GM12892 (cell line): ENCODE data around the gene MICAL2. TPM values are rescaled to one million over a fixed set of nuclear protein-coding genes. Genes with fewer than 3 reads are reported as not detected.
A peak's percentile ranks its signal among the peaks of the same experiment; 100 is the strongest.

Source experiments
- DNase-seq: peaks from one replicate; pipeline ENCODE4 v3.0.0; 2011; ENCODE audit not compliant: insufficient read length
- FAIRE-seq: peaks from 2 replicates; lab custom pipeline; 2011; peaks lifted over from hg19 to GRCh38; lab: Jason Lieb, UNC
- POLR2A ChIP-seq: IDR thresholded peaks from 2 replicates; pipeline ENCODE4 v1.6.1; 2011; ENCODE audit warnings: low read depth, low read length, control low read depth
- POLR2AphosphoS5 ChIP-seq: IDR thresholded peaks from 2 replicates; pipeline ENCODE4 v1.6.1; 2011; ENCODE audit warnings: low read depth, low read length, control low read depth
- TAF1 ChIP-seq: IDR thresholded peaks from 2 replicates; pipeline ENCODE4 v1.6.1; 2011; ENCODE audit warnings: low read depth, mild to moderate bottlenecking, control low read depth, low read length, borderline replicate concordance
- polyA plus RNA-seq: library from polyadenylated mRNA; unstranded; fragments of >200 nt; gene quantifications from one replicate; pipeline ENCODE4 v1.2.1, GENCODE V29; 2012; ENCODE audit warnings: missing spikeins, inconsistent platforms; ENCODE audit not compliant: missing spikeins

Gene MICAL2, protein sequence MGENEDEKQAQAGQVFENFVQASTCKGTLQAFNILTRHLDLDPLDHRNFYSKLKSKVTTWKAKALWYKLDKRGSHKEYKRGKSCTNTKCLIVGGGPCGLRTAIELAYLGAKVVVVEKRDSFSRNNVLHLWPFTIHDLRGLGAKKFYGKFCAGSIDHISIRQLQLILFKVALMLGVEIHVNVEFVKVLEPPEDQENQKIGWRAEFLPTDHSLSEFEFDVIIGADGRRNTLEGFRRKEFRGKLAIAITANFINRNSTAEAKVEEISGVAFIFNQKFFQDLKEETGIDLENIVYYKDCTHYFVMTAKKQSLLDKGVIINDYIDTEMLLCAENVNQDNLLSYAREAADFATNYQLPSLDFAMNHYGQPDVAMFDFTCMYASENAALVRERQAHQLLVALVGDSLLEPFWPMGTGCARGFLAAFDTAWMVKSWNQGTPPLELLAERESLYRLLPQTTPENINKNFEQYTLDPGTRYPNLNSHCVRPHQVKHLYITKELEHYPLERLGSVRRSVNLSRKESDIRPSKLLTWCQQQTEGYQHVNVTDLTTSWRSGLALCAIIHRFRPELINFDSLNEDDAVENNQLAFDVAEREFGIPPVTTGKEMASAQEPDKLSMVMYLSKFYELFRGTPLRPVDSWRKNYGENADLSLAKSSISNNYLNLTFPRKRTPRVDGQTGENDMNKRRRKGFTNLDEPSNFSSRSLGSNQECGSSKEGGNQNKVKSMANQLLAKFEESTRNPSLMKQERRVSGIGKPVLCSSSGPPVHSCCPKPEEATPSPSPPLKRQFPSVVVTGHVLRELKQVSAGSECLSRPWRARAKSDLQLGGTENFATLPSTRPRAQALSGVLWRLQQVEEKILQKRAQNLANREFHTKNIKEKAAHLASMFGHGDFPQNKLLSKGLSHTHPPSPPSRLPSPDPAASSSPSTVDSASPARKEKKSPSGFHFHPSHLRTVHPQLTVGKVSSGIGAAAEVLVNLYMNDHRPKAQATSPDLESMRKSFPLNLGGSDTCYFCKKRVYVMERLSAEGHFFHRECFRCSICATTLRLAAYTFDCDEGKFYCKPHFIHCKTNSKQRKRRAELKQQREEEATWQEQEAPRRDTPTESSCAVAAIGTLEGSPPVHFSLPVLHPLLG
- polyA plus RNA-seq: 1.1 TPM

DNA sequence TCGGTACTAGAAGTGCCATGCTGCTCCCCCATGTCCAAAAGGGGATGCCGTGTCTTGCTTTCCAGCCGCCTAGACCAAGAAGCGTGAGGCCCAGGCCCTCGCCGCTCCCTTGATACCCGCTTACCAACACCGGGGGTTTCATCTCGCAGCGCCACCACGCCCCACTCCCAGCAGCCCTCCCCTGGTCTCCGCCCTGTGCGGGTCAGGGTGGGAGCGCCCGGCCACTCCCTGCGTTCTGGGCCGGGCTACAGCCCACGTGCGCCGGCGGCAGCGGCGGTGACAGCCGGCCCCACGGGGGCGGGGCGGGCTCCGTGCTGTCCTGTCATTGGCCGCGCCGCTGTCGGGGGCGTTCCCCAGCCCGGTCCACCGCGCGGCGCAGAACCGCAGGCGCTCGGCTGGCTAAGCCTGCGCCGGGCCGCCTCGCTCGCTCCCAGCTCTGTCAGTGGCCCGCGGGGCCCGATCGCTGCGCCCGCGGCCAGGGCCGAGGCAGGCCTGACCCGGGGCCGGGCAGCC is at the start of gene MICAL2:
MICAL2 (plus strand) TSS at position 390 of the 513 bp plus-strand sequence. CDS start 51,566 bp downstream, outside the sequence.
- TF ChIP-seq POLR2A: no peak
- TF ChIP-seq TAF1: no peak
- no peak for TF ChIP-seq POLR2AphosphoS5
- peak; percentile 93 for DNase-seq
- FAIRE-seq: peak; percentile 68

DNA sequence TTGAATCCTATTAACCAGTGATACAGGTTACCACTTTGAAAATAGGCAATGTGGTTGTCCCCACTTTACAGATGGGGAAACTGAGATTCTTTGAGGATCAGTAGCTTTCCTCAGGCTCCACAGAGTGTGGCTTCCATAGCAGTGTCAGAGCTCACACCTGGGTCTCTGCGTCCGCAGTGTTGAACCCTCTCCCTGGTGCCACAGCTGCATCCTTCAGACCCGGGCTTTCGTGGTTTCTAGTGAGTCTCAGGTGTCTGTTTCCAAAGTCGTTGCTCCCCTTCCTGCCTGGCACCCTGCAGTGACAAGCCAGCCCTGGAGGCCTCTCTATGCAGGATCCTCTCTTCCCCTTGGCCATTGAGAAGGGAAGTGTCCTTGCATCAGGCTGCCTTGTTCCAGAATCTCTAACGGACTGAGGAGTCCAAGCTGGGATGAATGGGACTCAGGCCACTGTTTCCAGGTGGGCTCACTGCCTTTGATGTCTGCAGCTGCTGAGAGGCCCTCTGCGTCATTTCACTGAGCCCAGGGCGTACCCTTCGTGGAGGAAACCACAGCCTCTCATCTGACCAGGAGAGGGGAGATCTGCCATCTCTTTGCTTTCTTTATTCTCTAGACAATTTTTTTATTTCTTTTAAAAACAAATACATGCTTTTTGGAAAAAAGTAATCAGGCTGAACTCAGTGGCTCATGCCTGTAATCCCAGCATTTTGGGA is 48.4 kb upstream of the MICAL2 start:
- DNase-seq (no peak), FAIRE-seq (no peak)

DNA sequence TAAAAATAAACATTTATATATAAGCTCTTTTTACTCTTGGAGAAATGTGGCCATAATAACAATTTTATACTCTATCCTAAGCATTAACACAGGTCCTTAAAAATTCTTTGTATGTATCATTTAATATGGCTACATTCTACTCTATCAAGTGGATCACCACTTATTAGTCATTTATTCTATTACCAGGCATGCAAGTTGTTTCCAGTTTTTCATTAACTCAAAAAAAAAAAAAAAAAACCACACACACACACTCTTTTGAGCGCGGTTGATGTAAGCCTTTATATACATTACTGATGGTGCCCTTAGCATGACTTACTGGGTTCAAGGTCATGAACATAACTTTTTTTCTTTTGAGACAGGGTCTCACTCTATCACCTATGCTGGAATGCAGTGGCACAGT is 47.1 kb upstream of the MICAL2 start:
- TF ChIP-seq POLR2A: no peak
- TF ChIP-seq POLR2AphosphoS5: no peak
- no peak for TF ChIP-seq TAF1
- no peak for FAIRE-seq
- no peak for DNase-seq

More for the DNA sequence above, 48.4 kb upstream of the MICAL2 start:
- TF ChIP-seq POLR2A: no peak
- no peak for TF ChIP-seq TAF1
- TF ChIP-seq POLR2AphosphoS5: no peak

DNA sequence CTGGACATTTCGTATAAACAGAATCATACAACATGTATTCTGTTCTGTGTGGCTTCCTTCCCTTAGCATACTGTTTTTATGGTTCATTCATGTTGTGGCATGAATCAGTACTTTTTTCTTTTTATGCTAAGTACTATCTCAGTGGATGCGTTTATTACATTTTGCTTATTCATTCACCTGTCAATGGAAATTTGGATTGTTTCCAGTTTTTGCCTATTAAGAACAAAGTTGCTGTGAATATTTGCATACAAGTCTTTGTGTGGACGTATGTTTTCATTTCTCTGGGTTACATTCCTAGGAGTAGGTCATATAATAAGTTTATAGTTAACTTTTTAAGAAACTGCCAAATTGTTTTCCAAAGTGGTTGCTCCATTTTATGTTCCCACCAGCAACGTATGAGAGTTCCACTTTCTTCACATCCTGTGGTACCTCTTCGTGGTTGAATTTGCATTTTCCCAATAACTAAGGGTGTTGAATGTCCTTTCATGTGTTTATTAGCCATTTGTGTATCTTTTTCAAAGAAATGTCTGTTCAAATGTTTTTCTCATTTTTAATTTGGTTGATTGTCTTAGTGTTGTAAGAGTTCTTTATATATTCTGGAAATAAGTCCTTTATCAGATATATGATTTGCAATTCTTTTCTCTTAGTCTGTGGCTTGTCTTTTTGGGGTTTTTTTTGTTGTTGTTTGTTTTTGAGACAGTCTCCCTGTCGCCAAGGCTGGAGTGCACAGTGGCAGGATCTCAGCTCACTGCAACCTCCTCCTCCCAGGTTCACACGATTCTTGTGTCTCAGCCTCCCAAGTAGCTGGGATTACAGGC is 46.0 kb upstream of the MICAL2 start:
- TF ChIP-seq POLR2A (no peak), POLR2AphosphoS5 (no peak), TAF1 (no peak)
- FAIRE-seq (no peak), DNase-seq (no peak)

DNA sequence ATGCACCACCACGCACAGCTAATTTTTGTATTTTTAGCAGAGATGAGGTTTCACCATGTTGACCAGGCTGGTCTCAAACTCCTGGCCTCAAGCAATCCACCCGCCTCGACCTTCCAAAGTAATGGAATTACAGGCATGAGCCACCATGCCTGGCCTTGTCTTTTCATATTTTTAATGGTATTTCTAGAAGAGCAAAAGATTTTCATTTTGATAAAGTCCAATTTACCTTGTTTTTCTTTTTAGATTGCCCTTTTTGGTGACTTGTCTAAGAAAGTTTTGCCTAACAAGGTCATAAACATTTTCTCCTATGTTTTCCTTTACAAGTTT is 45.5 kb upstream of the MICAL2 start:
- DNase-seq (no peak), FAIRE-seq (no peak)
- TF ChIP-seq POLR2AphosphoS5 (no peak), TAF1 (no peak), POLR2A (no peak)

DNA sequence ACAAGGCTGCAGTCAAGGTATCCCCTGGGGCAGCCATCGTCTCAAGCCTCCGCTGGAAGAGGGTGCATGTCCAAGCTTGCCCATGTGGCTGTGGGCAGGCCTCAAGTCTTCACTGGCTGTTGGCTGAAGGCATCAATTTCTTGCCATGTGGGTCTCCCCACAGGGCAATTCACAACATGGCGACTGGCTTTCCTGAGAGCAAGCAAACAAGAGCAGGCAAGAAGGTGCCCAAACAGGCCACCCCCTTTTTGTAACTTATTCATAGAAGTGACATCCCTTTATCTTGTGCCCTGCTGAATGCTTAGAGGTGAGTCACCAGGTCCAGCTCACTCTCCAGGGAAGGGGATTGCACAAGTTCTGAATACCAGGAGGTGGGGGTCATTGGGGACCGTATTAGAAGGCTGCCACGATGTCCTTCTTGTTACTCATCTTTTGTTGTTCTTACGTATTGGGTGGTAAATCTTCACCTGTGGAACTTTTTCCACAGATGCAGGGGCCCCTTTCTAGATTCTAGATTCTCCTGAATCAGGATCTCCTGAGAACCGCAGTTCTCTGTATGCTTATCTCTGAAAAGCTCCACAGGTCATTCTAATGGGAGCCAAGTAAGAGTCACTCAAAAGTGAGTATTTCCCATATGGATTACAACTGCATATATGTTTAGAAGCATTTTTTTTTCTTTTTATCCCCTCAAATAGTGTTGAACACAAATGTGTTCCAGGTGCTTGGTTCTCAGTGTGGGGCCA is 44.2 kb upstream of the MICAL2 start:
- DNase-seq (no peak), FAIRE-seq (no peak)
- TF ChIP-seq TAF1 (no peak), POLR2AphosphoS5 (no peak), POLR2A (no peak)

DNA sequence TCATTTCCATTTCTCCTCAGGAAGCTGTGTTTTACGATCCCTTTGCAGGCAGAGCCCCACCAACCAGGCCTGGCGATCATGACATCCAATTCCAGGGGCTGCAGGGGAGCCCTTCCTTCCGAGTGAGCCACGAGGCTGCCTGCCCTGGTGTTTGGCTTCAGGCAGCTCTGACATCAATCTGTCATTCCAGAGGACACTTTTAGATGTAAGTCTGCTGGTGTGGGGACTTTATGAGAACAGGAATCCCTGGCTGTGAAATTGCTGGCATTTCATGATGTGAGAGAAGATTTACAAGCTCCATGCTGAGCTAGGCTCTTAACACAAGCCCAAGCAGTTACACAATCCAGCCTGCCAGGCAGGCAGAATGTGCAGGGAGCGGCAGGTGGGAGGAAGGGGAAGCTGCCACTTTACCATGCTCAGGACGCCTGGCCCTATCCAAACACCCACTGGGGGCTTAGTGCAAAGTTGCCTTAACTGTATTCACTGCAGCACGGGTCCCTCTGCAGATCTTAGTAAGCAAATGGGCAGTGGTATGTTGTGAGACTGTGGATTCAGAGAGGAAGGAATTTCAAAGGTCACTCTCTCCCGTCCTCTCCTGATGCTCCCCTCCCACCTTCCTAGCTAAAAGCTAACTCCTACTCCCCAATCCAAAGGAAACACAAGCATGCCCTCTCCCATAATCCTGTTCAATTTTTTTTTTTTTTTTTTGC is 43.4 kb upstream of the MICAL2 start:
- no peak for DNase-seq
- no peak for FAIRE-seq
- TF ChIP-seq POLR2AphosphoS5: no peak

DNA sequence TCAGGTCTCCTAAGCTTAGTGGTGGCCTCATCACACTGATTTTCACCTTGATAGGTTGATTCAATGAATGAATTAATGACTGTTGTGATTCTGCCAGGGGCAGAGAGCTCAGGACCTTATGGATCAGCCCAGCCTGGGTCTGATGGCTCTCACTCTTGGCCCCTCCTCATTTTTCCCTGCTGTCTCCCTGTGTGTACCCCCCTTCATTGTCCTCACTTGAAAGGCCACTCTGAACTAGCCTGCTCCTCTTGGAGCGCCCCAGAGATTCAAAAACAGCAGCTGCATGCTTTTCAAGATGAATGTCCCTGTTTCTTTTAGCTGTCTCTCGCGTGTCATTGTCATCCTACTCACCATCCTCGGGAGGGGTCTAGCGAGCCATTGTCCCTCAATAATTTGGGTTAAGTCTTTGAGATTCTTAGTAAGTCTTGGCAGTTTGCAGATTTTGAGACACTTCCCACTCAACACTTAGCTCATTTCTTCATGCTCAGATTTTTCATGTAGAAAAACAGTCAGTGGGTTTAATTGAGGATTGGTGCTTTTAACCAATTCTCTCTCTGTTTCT is 42.5 kb upstream of the MICAL2 start:
- DNase-seq (no peak), FAIRE-seq (no peak)
- TF ChIP-seq POLR2A: no peak
- TF ChIP-seq TAF1: no peak
- TF ChIP-seq POLR2AphosphoS5: no peak
